Measurements from ENCODE around the gene CMKLR1. TPM values are rescaled to one million over a fixed set of nuclear protein-coding genes. Genes with fewer than 3 reads are reported as not detected.

Gene CMKLR1
- total and polyA plus RNA-seq, 9 of the 15 experiments (the other 6 are each of a cell fraction or from before 2014, with no cell fraction given): 0.11 to 1.4 (median 0.20) TPM

DNA sequence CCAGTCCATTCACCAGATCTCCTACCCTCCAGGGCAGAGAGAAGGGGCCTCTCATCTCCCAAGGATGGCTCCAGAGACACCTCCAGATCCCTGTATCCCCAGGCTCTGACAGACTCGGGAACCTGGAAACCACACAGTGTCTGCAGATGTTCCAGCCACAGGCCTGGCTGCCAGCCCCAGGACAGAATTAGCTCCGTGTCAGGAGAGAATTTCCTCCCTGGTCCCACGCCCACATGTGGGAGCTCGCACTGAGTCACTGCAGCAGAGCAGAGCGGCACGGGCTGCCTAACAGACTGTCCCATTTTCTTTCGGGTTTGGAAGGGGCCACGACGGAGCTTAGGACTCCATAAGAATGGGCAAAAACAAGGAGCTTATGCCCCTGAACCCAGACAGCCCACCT lies 33.6 kb downstream of the CMKLR1 start:
- H4K20me1 ChIP-seq (replicated peaks; ENCODE audit: control insufficient read depth, insufficient read depth, low read length): peaks cover 6% of the 10 kb centered on the region; the same call in 1 of the 2 replicates
- H3K27ac ChIP-seq (ENCODE audit: extremely low read depth, low read depth, low read length): no peak overlapping the region
- in situ Hi-C loops (cut with MboI): no loop called here
- ChIA-PET CTCF (ENCODE audit: low intra/inter-chr PET ratio) (interaction anchor here (0.6 kb wide), 2 partner anchors 190 to 381 kb away, joined by 4 to 5 read pairs; no protein-coding TSS in a partner anchor), POLR2A (interaction anchor here (0.7 kb wide), 1 partner anchor 11 kb away, joined by 4 read pairs; no protein-coding TSS in a partner anchor)
- H3K27me3 ChIP-seq (ENCODE audit: control insufficient read depth in 2 of 2, insufficient read depth in 2 of 2, low read length in 2 of 2): peaks cover 39 to 66% of the 10 kb centered on the region in 2 experiments
- no peaks in the 10 kb centered on the region for H3K79me2 ChIP-seq (ENCODE audit: control insufficient read depth, insufficient read depth, low read length)
- H3K9me1 ChIP-seq (ENCODE audit: control insufficient read depth, insufficient read depth, low read length): no peaks in the 10 kb centered on the region
- no peak overlapping the region; a peak in 1 of 4 replicates for H3K9ac ChIP-seq (ENCODE audit: insufficient read depth in 1 of 2, low read depth in 2 of 2, low read length in 2 of 2)
- no peak for FAIRE-seq
- peak; percentile 63 for ATAC-seq
- no peak overlapping the region for H3K4me3 ChIP-seq
- peaks cover 0 to 12% of the 10 kb centered on the region in 2 experiments; a peak in 2 of 5 replicates for H3K4me1 ChIP-seq (replicated peaks in 1 of 2; ENCODE audit: control insufficient read depth in 2 of 2, insufficient read depth in 2 of 2, low read length in 2 of 2)
- intact Hi-C loops (cut with micrococcal nuclease): no loop called here
- no peaks in the 10 kb centered on the region for H3K9me3 ChIP-seq (replicated peaks; ENCODE audit: control insufficient read depth, insufficient read depth, low read depth, low read length)
- BruUV-seq (replicated peaks): no TSS peak
- no peak overlapping the region for H2AFZ ChIP-seq (ENCODE audit: low read depth, low read length)
- TF ChIP-seq NRF1 (conservative IDR thresholded peaks at IDR 0.05 in 1 of 2, IDR thresholded peaks at IDR 0.05 in 1 of 2): no peak
- TF ChIP-seq BHLHE40 (IDR thresholded peaks at IDR 0.05; ENCODE audit: low read length): peak; percentile 60
- TF ChIP-seq EGR1 (conservative IDR thresholded peaks at IDR 0.05): peak; percentile 56
- DNase-seq (ENCODE audit: extremely low read depth in 1 of 4, low spot score in 3 of 4): peak in 2 of 4 experiments; percentile 15 to 43
- 8% methylated on average over 9 of the region's 9 CpGs for WGBS (ENCODE audit: insufficient coverage, low coverage, missing lambda C conversion rate)
- H3K4me2 ChIP-seq (ENCODE audit: insufficient read depth, low read length): no peak overlapping the region
- H3K36me3 ChIP-seq (ENCODE audit: control insufficient read depth, insufficient read depth, low read length): no peaks in the 10 kb centered on the region

DNA sequence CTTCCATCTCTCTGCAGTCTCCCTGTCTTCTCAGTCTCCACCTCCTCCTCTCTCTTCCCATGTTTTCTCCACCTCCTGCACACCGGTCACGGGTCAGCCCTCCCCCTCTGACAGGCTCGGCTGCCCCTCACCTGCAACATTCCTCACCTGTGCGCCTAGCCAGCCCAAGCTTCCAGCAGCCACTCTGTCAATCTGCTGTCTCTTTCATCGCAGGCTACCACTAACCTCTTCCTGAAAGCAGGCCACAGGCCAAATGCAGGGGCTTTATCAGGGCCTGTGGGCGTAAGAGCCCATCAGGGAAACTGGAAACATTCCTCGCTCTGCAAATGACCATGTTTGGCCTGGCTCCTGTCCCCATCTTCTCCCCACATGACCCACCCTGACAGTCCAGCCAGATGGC lies 34.5 kb downstream of the CMKLR1 start:
- no peaks in the 10 kb centered on the region for H3K79me2 ChIP-seq (ENCODE audit: control insufficient read depth, insufficient read depth, low read length)
- H3K27me3 ChIP-seq (ENCODE audit: control insufficient read depth in 2 of 2, insufficient read depth in 2 of 2, low read length in 2 of 2): peaks cover 41 to 66% of the 10 kb centered on the region in 2 experiments
- FAIRE-seq (no peak), DNase-seq (ENCODE audit: extremely low read depth in 1 of 4, low spot score in 3 of 4) (no peak), ATAC-seq (no peak)
- H3K9ac ChIP-seq (ENCODE audit: insufficient read depth in 1 of 2, low read depth in 2 of 2, low read length in 2 of 2): no peak overlapping the region
- H3K36me3 ChIP-seq (ENCODE audit: control insufficient read depth, insufficient read depth, low read length): no peaks in the 10 kb centered on the region
- H3K4me2 ChIP-seq (ENCODE audit: insufficient read depth, low read length): no peak overlapping the region
- BruUV-seq (replicated peaks): no TSS peak
- CTCF ChIA-PET (ENCODE audit: low intra/inter-chr PET ratio): no interaction called here
- in situ Hi-C loops (cut with MboI) (no loop called here), intact Hi-C loops (cut with micrococcal nuclease) (loop anchor here (5.0 kb wide), 1 partner anchor 153 kb away; no protein-coding TSS in a partner anchor)
- POLR2A ChIA-PET: no interaction called here
- no peak overlapping the region for H2AFZ ChIP-seq (ENCODE audit: low read depth, low read length)
- H3K27ac ChIP-seq (ENCODE audit: extremely low read depth, low read depth, low read length): no peak overlapping the region
- H3K4me1 ChIP-seq (replicated peaks in 1 of 2; ENCODE audit: control insufficient read depth in 2 of 2, insufficient read depth in 2 of 2, low read length in 2 of 2): peaks cover 0 to 12% of the 10 kb centered on the region in 2 experiments; a peak in 2 of 5 replicates
- H3K4me3 ChIP-seq: no peak overlapping the region
- TF ChIP-seq ZNF586 (CRISPR knock-in tag; conservative IDR thresholded peaks at IDR 0.05) (no peak), COPS2 (conservative IDR thresholded peaks at IDR 0.05) (no peak), TAL1 (IDR thresholded peaks at IDR 0.05) (no peak), ZBTB7A (IDR thresholded peaks at IDR 0.05; ENCODE audit: borderline replicate concordance, control insufficient read depth, low read depth, low read length) (no peak)
- TF ChIP-seq, protein P1, sequence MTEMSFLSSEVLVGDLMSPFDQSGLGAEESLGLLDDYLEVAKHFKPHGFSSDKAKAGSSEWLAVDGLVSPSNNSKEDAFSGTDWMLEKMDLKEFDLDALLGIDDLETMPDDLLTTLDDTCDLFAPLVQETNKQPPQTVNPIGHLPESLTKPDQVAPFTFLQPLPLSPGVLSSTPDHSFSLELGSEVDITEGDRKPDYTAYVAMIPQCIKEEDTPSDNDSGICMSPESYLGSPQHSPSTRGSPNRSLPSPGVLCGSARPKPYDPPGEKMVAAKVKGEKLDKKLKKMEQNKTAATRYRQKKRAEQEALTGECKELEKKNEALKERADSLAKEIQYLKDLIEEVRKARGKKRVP (CRISPR knock-in tag; IDR thresholded peaks at IDR 0.05): no peak
- no peaks in the 10 kb centered on the region for H3K9me1 ChIP-seq (ENCODE audit: control insufficient read depth, insufficient read depth, low read length)
- WGBS (ENCODE audit: insufficient coverage, low coverage, missing lambda C conversion rate): 9% methylated on average over 7 of the region's 7 CpGs
- H3K9me3 ChIP-seq (replicated peaks; ENCODE audit: control insufficient read depth, insufficient read depth, low read depth, low read length): no peaks in the 10 kb centered on the region
- peaks cover 6% of the 10 kb centered on the region; the same call in 1 of the 2 replicates for H4K20me1 ChIP-seq (replicated peaks; ENCODE audit: control insufficient read depth, insufficient read depth, low read length)

All from K562 (cell line).